PC-3 (cell line): ENCODE measurements around the gene PCDH9. TPM values are rescaled to one million over a fixed set of nuclear protein-coding genes. Genes with fewer than 3 reads are reported as not detected.

ENCODE experiments used
- ATAC-seq: fragments of 200-7000 bp; cut with Tn5 transposase; 2 replicates; pipeline ENCODE4 v1.9.1; 2020; ENCODE audit warnings: mild to moderate bottlenecking, moderate library complexity
- BruUV-seq: library from RNA; stranded (reverse); fragments of 400-500 nt; replicated peaks from 2 replicates; lab custom pipeline; 2021; lab: Mats Ljungman, UMichigan
- CTCF ChIA-PET: fragments of 300-600 bp; sonication (Branson Sonifier 250); formaldehyde crosslinking; loops from one replicate; lab custom pipeline; 2022; ENCODE audit warnings: antibody characterized with exemption; lab: Charles Lee
- POLR2A ChIA-PET: fragments of 300-600 bp; sonication (Branson Sonifier 250); formaldehyde crosslinking; loops from one replicate; lab custom pipeline; 2022; ENCODE audit warnings: antibody characterized with exemption; ENCODE audit not compliant: unreplicated experiment; lab: Charles Lee
- DNase-seq: peaks from one replicate; pipeline ENCODE4 v3.0.0-alpha.2; 2015
- H2AFZ ChIP-seq: fragments of 300-600 bp; sonication (generic); 2 replicates; pipeline ENCODE4 v1.6.0; 2016; ENCODE audit warnings: antibody characterized with exemption, low read length
- H3F3A ChIP-seq: fragments of 300-600 bp; sonication (generic); one replicate; pipeline ENCODE4 v1.6.0; 2017; ENCODE audit warnings: antibody characterized with exemption, low read length, control low read depth, mild to moderate bottlenecking; ENCODE audit not compliant: unreplicated experiment
- H3K27ac ChIP-seq: fragments of 300-600 bp; sonication (generic); 2 replicates; pipeline ENCODE4 v1.5.1; 2016; ENCODE audit warnings: mild to moderate bottlenecking, low read length
- H3K27me3 ChIP-seq: fragments of 300-600 bp; sonication (generic); 2 replicates; pipeline ENCODE4 v1.6.1; 2016; ENCODE audit warnings: low read length, mixed read lengths
- H3K36me3 ChIP-seq: fragments of 300-600 bp; sonication (generic); 2 replicates; pipeline ENCODE4 v1.6.1; 2016; ENCODE audit warnings: low read depth, mixed run types, low read length, mixed read lengths
- H3K4me1 ChIP-seq: fragments of 300-600 bp; sonication (generic); 2 replicates; pipeline ENCODE4 v1.5.1; 2016; ENCODE audit warnings: low read length; ENCODE audit not compliant: insufficient read depth
- H3K4me2 ChIP-seq: fragments of 300-600 bp; sonication (generic); 2 replicates; pipeline ENCODE4 v1.6.0; 2016; ENCODE audit warnings: low read length
- H3K4me3 ChIP-seq: fragments of 300-600 bp; sonication (generic); 2 replicates; pipeline ENCODE4 v1.5.1; 2016; ENCODE audit warnings: mild to moderate bottlenecking, low read length, mixed read lengths
- H3K79me2 ChIP-seq: fragments of 300-600 bp; sonication (generic); 2 replicates; pipeline ENCODE4 v1.6.1; 2017; ENCODE audit warnings: low read length, mixed read lengths
- H3K9ac ChIP-seq: fragments of 300-600 bp; sonication (generic); 2 replicates; pipeline ENCODE4 v1.6.0; 2016; ENCODE audit warnings: mild to moderate bottlenecking, low read length
- H3K9me2 ChIP-seq: fragments of 300-600 bp; sonication (generic); replicated peaks from 2 replicates; pipeline ENCODE4 v1.6.1; 2016; ENCODE audit warnings: mixed run types, low read length, mixed read lengths
- H3K9me3 ChIP-seq: fragments of 300-600 bp; sonication (generic); 2 replicates; pipeline ENCODE4 v1.6.1; 2016; ENCODE audit warnings: low read length, mixed read lengths
- H4K20me1 ChIP-seq: fragments of 300-600 bp; sonication (generic); 2 replicates; pipeline ENCODE4 v1.6.1; 2016; ENCODE audit warnings: low read length, mixed read lengths
- EZH2 ChIP-seq: fragments of 300-600 bp; sonication (generic); IDR thresholded peaks from one replicate; pipeline ENCODE4 v1.6.1; 2017; ENCODE audit warnings: antibody characterized with exemption, mild to moderate bottlenecking, low read length; ENCODE audit not compliant: unreplicated experiment
- EZH2phosphoT487 ChIP-seq: fragments of 300-600 bp; sonication (generic); IDR thresholded peaks from 2 replicates; pipeline ENCODE4 v1.6.1; 2018; ENCODE audit warnings: mild to moderate bottlenecking, antibody characterized with exemption, low read length, borderline replicate concordance
- intact Hi-C: fragments of 100-400 bp; cut with micrococcal nuclease; formaldehyde crosslinking; loops from 2 replicates; pipeline ENCODE4 v1.9.0; 2023
- total RNA-seq: library from RNA; depleted of rRNA; stranded (reverse); fragments of >200 nt; gene quantifications from 2 replicates; pipeline ENCODE4 v1.2.3, GENCODE V29; 2014
- TF ChIP-seq, protein P1 (sequence below): fragments of 300-600 bp; sonication (generic); conservative IDR thresholded peaks from 2 replicates; pipeline ENCODE4 v1.5.1; 2017; ENCODE audit warnings: antibody characterized with exemption, low read depth, mild to moderate bottlenecking, low read length

Gene PCDH9
- total RNA-seq, 1 experiment from 2014 or later = 0.98 TPM

DNA sequence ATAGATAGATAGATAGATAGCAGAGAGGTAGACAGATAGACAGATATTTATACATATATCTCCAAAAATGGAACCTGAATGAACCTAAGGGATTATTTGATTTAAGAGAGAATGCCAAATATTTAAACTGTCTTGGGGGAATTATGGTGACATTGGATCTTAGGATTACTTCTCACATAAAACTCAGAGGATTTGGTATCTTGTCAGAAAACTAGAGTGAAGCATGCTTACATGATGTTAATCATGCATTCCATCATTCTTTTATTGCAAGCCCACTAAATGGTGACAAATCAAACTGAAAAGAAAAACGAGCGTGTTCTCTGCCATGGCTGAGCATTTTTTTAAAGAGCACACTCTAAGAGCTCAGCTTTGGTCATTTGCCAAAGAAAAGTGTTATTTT is 165.2 kb downstream of the PCDH9 start:
- BruUV-seq = no TSS peak
- no peak for DNase-seq
- Histone ChIP-seq H3K36me3 (no peaks in the 10 kb centered on the region), H3K4me2 (no peak overlapping the region), H4K20me1 (no peaks in the 10 kb centered on the region), H3K27me3 (no peaks in the 10 kb centered on the region), H2AFZ (no peak overlapping the region), H3K9me2 (no peaks in the 10 kb centered on the region), H3K4me3 (no peak overlapping the region), H3K9ac (no peak overlapping the region), H3K79me2 (no peaks in the 10 kb centered on the region), H3F3A (no peaks in the 10 kb centered on the region), H3K27ac (no peak overlapping the region), H3K9me3 (no peaks in the 10 kb centered on the region), H3K4me1 (no peaks in the 10 kb centered on the region)
- TF ChIP-seq, protein P1, sequence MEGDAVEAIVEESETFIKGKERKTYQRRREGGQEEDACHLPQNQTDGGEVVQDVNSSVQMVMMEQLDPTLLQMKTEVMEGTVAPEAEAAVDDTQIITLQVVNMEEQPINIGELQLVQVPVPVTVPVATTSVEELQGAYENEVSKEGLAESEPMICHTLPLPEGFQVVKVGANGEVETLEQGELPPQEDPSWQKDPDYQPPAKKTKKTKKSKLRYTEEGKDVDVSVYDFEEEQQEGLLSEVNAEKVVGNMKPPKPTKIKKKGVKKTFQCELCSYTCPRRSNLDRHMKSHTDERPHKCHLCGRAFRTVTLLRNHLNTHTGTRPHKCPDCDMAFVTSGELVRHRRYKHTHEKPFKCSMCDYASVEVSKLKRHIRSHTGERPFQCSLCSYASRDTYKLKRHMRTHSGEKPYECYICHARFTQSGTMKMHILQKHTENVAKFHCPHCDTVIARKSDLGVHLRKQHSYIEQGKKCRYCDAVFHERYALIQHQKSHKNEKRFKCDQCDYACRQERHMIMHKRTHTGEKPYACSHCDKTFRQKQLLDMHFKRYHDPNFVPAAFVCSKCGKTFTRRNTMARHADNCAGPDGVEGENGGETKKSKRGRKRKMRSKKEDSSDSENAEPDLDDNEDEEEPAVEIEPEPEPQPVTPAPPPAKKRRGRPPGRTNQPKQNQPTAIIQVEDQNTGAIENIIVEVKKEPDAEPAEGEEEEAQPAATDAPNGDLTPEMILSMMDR = no peak
- no peak for TF ChIP-seq EZH2
- CTCF ChIA-PET = no interaction called here
- intact Hi-C loops = no loop called here
- no peak for ATAC-seq
- POLR2A ChIA-PET = no interaction called here

DNA sequence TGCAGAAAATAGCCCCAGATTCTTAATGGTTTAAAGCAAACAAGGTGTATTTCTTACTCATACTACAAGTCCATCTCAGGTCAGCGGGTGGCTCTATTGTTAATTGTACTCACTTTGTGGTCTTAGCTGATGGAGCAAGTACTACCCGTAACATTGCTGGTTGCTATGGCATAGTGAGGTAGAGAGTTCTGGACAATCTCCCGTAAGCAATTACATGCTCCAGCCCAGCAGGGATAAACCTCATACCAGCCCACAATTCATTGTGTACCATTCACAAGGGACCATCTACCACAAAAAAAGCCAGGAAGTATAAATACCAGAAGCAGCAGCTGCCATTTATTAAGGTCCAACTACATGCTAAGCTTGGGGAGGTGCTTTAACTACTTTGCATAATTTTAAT is 167.1 kb downstream of the PCDH9 start:
- POLR2A ChIA-PET = no interaction called here
- Histone ChIP-seq H3K4me1 (no peaks in the 10 kb centered on the region), H4K20me1 (no peaks in the 10 kb centered on the region), H3K4me3 (no peak overlapping the region), H3F3A (no peaks in the 10 kb centered on the region), H3K27me3 (no peaks in the 10 kb centered on the region), H2AFZ (no peak overlapping the region), H3K79me2 (no peaks in the 10 kb centered on the region), H3K4me2 (no peak overlapping the region), H3K36me3 (no peaks in the 10 kb centered on the region), H3K9me3 (no peaks in the 10 kb centered on the region), H3K27ac (no peak overlapping the region), H3K9ac (no peak overlapping the region), H3K9me2 (no peaks in the 10 kb centered on the region)
- TF ChIP-seq EZH2phosphoT487 (no peak), EZH2 (no peak)
- TF ChIP-seq, protein P1 = no peak
- ATAC-seq (no peak), DNase-seq (no peak)
- intact Hi-C loops = no loop called here
- CTCF ChIA-PET = interaction anchor here (0.7 kb wide), 1 partner anchor 371 kb away, joined by 3 read pairs; no protein-coding TSS in a partner anchor
- no TSS peak for BruUV-seq

DNA sequence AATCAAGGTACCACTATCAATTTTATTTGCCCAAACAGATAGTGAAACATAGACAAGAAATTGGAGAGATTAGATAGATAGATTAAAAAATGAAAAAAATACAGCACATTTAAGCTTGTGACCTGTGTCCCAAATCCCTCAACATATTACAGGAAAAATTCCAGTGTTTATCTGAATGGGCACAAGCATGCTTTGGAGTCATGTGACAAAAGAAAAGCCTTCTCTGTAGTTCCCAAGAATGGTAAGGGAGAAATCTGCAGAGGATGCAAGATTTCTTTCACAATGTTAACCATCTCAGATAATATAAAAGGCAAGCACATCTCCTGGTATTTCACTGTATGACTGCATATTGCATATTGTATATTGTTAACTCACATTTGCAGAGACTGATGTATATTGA is 168.0 kb downstream of the PCDH9 start:
- Histone ChIP-seq H4K20me1 (no peaks in the 10 kb centered on the region), H3K27ac (no peak overlapping the region), H3K9me2 (no peaks in the 10 kb centered on the region), H3K4me2 (no peak overlapping the region), H3K9ac (no peak overlapping the region), H3K27me3 (no peaks in the 10 kb centered on the region), H3K9me3 (no peaks in the 10 kb centered on the region), H3K4me1 (no peaks in the 10 kb centered on the region), H3K79me2 (no peaks in the 10 kb centered on the region), H2AFZ (no peak overlapping the region), H3K36me3 (no peaks in the 10 kb centered on the region), H3K4me3 (no peak overlapping the region), H3F3A (no peaks in the 10 kb centered on the region)
- no peak for ATAC-seq
- TF ChIP-seq EZH2phosphoT487 (no peak), EZH2 (no peak)
- TF ChIP-seq, protein P1 = no peak
- DNase-seq = no peak
- intact Hi-C loops = no loop called here
- no TSS peak for BruUV-seq
- ChIA-PET CTCF (no interaction called here), POLR2A (no interaction called here)
